ACC112 (cell line): ENCODE results near the gene MPHOSPH9.
"Not testable (repeated sequence)": the region's sequence is repeated elsewhere in the genome, so short reads cannot be mapped to it uniquely, and the experiment has no call there.

Experiments used
- H2AFZ ChIP-seq: fragments of 200-600 bp; sonication (generic); one replicate; pipeline ENCODE4 v1.6.0; 2017; ENCODE audit warnings: antibody characterized with exemption, low read length; ENCODE audit not compliant: unreplicated experiment
- H3K27ac ChIP-seq: fragments of 200-600 bp; sonication (generic); 2 replicates; pipeline ENCODE4 v1.5.1; 2014; ENCODE audit warnings: low read depth, mild to moderate bottlenecking, antibody characterized with exemption, low read length, moderate library complexity
- H3K27me3 ChIP-seq: fragments of 200-600 bp; sonication (generic); 2 replicates; pipeline ENCODE4 v1.6.1; 2014; ENCODE audit warnings: mild to moderate bottlenecking, antibody characterized with exemption, low read length, moderate library complexity, mixed read lengths; ENCODE audit not compliant: insufficient read depth
- H3K36me3 ChIP-seq: fragments of 200-600 bp; sonication (generic); 2 replicates; pipeline ENCODE4 v1.6.1; 2016; ENCODE audit warnings: mild to moderate bottlenecking, antibody characterized with exemption, low read length, moderate library complexity, mixed read lengths; ENCODE audit not compliant: insufficient read depth
- H3K4me1 ChIP-seq: fragments of 200-600 bp; sonication (generic); one replicate; pipeline ENCODE4 v1.6.1; 2016; ENCODE audit warnings: low read length, mixed read lengths; ENCODE audit not compliant: insufficient read depth, unreplicated experiment, control insufficient read depth
- H3K4me3 ChIP-seq: fragments of 200-600 bp; sonication (generic); 2 replicates; pipeline ENCODE4 v1.5.1; 2014; ENCODE audit warnings: mild to moderate bottlenecking, low read depth, low read length
- H3K79me2 ChIP-seq: fragments of 200-600 bp; sonication (generic); one replicate; pipeline ENCODE4 v1.6.0; 2016; ENCODE audit warnings: low read length; ENCODE audit not compliant: control insufficient read depth, unreplicated experiment, insufficient read depth

MPHOSPH9 gene

DNA sequence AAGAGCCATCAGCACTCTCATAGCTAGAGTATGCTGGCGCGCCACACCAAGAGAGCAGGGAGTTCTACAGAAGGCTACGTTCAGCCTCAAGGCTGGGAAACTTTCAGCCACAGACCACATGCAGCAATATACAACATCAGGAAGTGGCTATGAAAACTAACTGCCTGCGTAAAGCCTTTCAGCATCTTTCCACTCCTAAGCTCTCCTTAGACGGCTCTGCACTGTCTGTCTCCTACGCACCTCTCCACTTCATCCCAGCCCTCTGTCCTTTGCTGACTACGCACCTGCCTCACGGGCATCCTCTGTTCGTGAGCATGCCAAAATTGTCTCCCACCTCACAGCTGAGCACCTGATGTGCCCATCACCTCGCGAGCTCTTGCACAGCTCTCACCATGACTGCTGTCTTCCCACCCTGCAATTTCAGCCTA lies 9.7 kb downstream of the MPHOSPH9 start:
- peaks cover 10% of the 10 kb centered on the region for H3K79me2 ChIP-seq
- no peak overlapping the region for H3K27ac ChIP-seq
- H3K27me3 ChIP-seq: no peaks in the 10 kb centered on the region
- H3K4me1 ChIP-seq: no peaks in the 10 kb centered on the region
- no peaks in the 10 kb centered on the region; the same call in 1 of the 2 replicates for H3K36me3 ChIP-seq
- no peak overlapping the region for H3K4me3 ChIP-seq
- H2AFZ ChIP-seq: no peak overlapping the region

DNA sequence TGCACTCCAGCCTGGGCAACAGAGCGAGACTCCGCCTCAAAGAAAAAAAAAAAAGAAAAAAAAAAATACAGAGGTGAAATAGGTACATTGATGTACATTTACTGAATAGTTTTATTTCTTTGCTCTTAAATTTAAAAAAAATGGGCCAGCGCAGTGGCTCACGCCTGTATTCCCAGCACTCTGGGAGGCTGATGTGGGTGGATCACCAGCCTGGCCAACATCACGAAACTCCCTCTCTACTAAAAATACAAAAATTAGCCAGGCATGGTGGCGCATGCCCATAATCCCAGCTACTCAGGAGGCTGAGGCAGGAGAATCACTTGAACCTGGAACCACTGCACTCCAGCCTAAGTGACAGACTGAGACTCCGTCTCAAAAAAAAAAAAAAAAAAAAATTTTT lies 25.1 kb downstream of the MPHOSPH9 start:
- not testable (repeated sequence) for H3K36me3 ChIP-seq

DNA sequence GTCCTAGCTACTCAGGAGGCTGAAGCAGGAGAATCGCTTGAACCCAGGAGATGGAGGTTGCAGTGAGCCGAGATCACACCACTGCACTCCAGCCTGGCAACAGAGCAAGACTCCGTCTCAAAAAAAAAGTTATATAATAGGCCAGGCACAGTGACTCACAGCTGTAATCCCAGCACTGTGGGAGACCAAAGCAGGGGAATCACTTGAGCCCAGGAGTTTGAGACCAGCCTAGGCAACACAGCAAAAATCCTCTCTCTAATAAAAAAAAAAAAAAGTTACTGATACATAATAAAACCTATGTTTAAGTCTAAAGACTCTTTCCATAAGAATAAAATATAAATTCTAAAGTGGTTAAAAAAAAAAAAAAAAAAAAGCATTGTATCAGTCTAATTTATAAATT lies 26.1 kb downstream of the MPHOSPH9 start:
- H3K79me2 ChIP-seq, H3K4me3 ChIP-seq, H3K4me1 ChIP-seq, H3K36me3 ChIP-seq, H2AFZ ChIP-seq, H3K27me3 ChIP-seq, H3K27ac ChIP-seq: not testable (repeated sequence)

More for the DNA sequence above, 25.1 kb downstream of the MPHOSPH9 start:
- H3K4me3 ChIP-seq, H3K27me3 ChIP-seq, H3K4me1 ChIP-seq, H3K79me2 ChIP-seq, H3K27ac ChIP-seq, H2AFZ ChIP-seq: not testable (repeated sequence)

DNA sequence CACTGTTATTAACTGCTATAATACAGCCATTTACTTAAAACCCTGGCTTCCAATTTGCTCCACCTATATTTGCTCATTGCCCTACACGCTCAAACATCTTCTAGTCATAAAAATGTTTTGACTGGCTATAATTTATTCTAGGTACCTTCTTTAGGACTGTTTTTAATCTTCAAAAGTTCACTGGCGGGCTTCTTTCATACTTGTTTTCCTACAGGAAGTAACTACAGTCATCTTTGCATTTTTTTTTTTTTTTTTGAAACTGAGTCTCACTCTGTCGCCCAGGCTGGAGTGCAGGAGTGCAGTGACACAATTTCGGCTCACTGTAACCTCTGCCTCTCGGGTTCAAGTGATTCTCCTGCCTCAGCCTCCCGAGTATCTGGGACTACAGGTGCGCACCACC lies 32.5 kb downstream of the MPHOSPH9 start:
- no peak overlapping the region for H2AFZ ChIP-seq
- H3K36me3 ChIP-seq: peaks cover 5% of the 10 kb centered on the region
- no peaks in the 10 kb centered on the region for H3K79me2 ChIP-seq
- H3K27me3 ChIP-seq: no peaks in the 10 kb centered on the region
- H3K4me1 ChIP-seq: no peaks in the 10 kb centered on the region
- H3K27ac ChIP-seq: no peak overlapping the region
- H3K4me3 ChIP-seq: no peak overlapping the region

GRCh38 chr12:123199936-123200335 lies 33.0 kb downstream of the MPHOSPH9 start:
- Histone ChIP-seq H3K36me3 (peaks cover 5% of the 10 kb centered on the region), H3K79me2 (no peaks in the 10 kb centered on the region), H3K4me3 (no peak overlapping the region), H3K27ac (no peak overlapping the region), H3K4me1 (no peaks in the 10 kb centered on the region), H2AFZ (no peak overlapping the region), H3K27me3 (no peaks in the 10 kb centered on the region)

GRCh38 chr12:123187637-123188036 lies 45.3 kb downstream of the MPHOSPH9 start:
- H3K27ac ChIP-seq: no peak overlapping the region
- no peaks in the 10 kb centered on the region for H3K27me3 ChIP-seq
- no peaks in the 10 kb centered on the region for H3K79me2 ChIP-seq
- no peaks in the 10 kb centered on the region for H3K4me1 ChIP-seq
- H3K36me3 ChIP-seq: peaks cover 2% of the 10 kb centered on the region; the same call in 1 of the 2 replicates
- no peak overlapping the region for H2AFZ ChIP-seq
- H3K4me3 ChIP-seq: no peak overlapping the region

GRCh38 chr12:123180171-123180570 lies 52.8 kb downstream of the MPHOSPH9 start:
- peaks cover 13% of the 10 kb centered on the region for H3K36me3 ChIP-seq
- H3K27ac ChIP-seq: no peak overlapping the region
- H3K79me2 ChIP-seq: no peaks in the 10 kb centered on the region
- H3K4me3 ChIP-seq: no peak overlapping the region
- no peaks in the 10 kb centered on the region for H3K4me1 ChIP-seq
- no peaks in the 10 kb centered on the region for H3K27me3 ChIP-seq
- H2AFZ ChIP-seq: no peak overlapping the region

GRCh38 chr12:123171967-123172366 lies 61.0 kb downstream of the MPHOSPH9 start:
- Histone ChIP-seq H3K27me3 (no peaks in the 10 kb centered on the region), H3K4me1 (no peaks in the 10 kb centered on the region), H3K36me3 (peaks cover 13% of the 10 kb centered on the region), H3K79me2 (no peaks in the 10 kb centered on the region), H3K4me3 (no peak overlapping the region), H3K27ac (no peak overlapping the region), H2AFZ (no peak overlapping the region)

- no peak overlapping the region for H3K4me3 ChIP-seq
- H3K4me1 ChIP-seq: no peaks in the 10 kb centered on the region
- H3K79me2 ChIP-seq: no peaks in the 10 kb centered on the region
- H2AFZ ChIP-seq: no peak overlapping the region
- no peak overlapping the region for H3K27ac ChIP-seq
- peaks cover 5% of the 10 kb centered on the region; the same call in 1 of the 2 replicates for H3K36me3 ChIP-seq
- H3K27me3 ChIP-seq: no peaks in the 10 kb centered on the region
Measured at GRCh38 chr12:123167329-123167728, 65.6 kb downstream of the MPHOSPH9 start.

GRCh38 chr12:123165537-123165936 lies 67.4 kb downstream of the MPHOSPH9 start:
- no peak overlapping the region for H3K4me3 ChIP-seq
- peaks cover 8% of the 10 kb centered on the region; the same call in 1 of the 2 replicates for H3K36me3 ChIP-seq
- no peaks in the 10 kb centered on the region for H3K27me3 ChIP-seq
- no peaks in the 10 kb centered on the region for H3K4me1 ChIP-seq
- no peak overlapping the region for H2AFZ ChIP-seq
- H3K27ac ChIP-seq: no peak overlapping the region
- H3K79me2 ChIP-seq: no peaks in the 10 kb centered on the region

DNA sequence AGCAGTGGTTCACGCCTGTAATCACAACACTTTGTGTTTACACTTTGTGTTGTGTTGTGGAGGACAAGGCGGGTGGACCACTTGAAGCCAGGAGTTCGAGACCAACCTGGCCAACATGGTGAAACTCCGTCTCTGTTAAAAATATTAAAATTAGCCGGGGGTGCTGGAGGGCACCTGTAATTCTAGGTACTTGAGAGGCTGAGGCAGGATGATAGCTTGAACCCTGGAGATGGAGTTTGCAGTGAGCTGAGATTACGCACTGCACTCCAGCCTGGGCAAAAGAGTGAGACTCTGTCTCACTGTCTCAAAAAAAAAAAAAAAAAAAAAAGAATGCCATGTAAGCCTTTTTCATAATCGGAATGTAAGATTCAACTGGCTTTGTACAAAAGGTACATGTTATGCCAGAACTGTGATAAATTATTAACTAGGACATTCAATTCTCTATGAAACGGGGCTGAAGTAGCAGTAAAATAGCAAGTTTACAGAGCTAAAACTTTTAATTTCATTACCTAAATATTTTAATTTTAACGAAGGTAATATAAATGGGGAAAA lies 68.2 kb downstream of the MPHOSPH9 start:
- H3K79me2 ChIP-seq: no peaks in the 10 kb centered on the region
- no peak overlapping the region for H3K27ac ChIP-seq
- H2AFZ ChIP-seq: no peak overlapping the region
- no peaks in the 10 kb centered on the region for H3K27me3 ChIP-seq
- no peaks in the 10 kb centered on the region for H3K4me1 ChIP-seq
- peaks cover 11% of the 10 kb centered on the region; the same call in 1 of the 2 replicates for H3K36me3 ChIP-seq
- no peak overlapping the region for H3K4me3 ChIP-seq
